SK-N-SH (cell line): ENCODE measurements around the gene COX6A1. TPM values are rescaled to one million over a fixed set of nuclear protein-coding genes. Genes with fewer than 3 reads are reported as not detected.

ENCODE experiments used
- CTCF ChIA-PET: fragments of 300-600, 350-600 bp; formaldehyde crosslinking; extraction: SDS; loops from one replicate; lab custom pipeline; 2021; lab: Yijun Ruan, JAX
- POLR2A ChIA-PET: fragments of 350-600 bp; sonication (Branson Sonifier 250); formaldehyde crosslinking; extraction: SDS; loops from one replicate; lab custom pipeline; 2020; ENCODE audit warnings: antibody characterized with exemption, inconsistent platforms; lab: Yijun Ruan, JAX
- DNase-seq: peaks from one replicate; pipeline ENCODE4 v3.0.0; 2012
- H2AFZ ChIP-seq: fragments of 200-600 bp; sonication (generic); 2 replicates; pipeline ENCODE4 v1.8.1; 2016; ENCODE audit warnings: antibody characterized with exemption, mild to moderate bottlenecking, low read depth
- H3F3A ChIP-seq: fragments of 200-600 bp; sonication (generic); replicated peaks from 2 replicates; pipeline ENCODE3; 2016; ENCODE audit warnings: antibody characterized with exemption, mild to moderate bottlenecking; ENCODE audit not compliant: insufficient read depth
- H3K27ac ChIP-seq, 2 experiments: fragments of 200-500 bp in 1 of 2; fragments of 200-600 bp in 1 of 2; sonication (Bioruptor generic) in 1 of 2; sonication (generic), shearing (Covaris generic) in 1 of 2; 2 replicates each; pipeline versions ENCODE4 v1.5.1 to v1.6.1; 2014 to 2016; ENCODE audit warnings: low read depth in 2 of 2, inconsistent platforms in 1 of 2, low read length in 1 of 2, mild to moderate bottlenecking in 1 of 2, mixed read lengths in 1 of 2
- H3K27me3 ChIP-seq: fragments of 200-600 bp; sonication (generic), shearing (Covaris generic); 2 replicates; pipeline ENCODE4 v1.6.1; 2016; ENCODE audit warnings: mixed run types; ENCODE audit not compliant: insufficient read depth
- H3K36me3 ChIP-seq, 2 experiments: fragments of 200-500 bp in 1 of 2; fragments of 200-600 bp in 1 of 2; sonication (Bioruptor generic) in 1 of 2; sonication (generic) in 1 of 2; replicated peaks in 1 of 2; 2 replicates each; pipeline versions ENCODE3 to v1.5.1; 2014 to 2016; ENCODE audit warnings: low read length in 1 of 2, mild to moderate bottlenecking in 1 of 2; ENCODE audit not compliant: insufficient read depth in 2 of 2, control insufficient read depth in 1 of 2
- H3K4me1 ChIP-seq, 2 experiments: fragments of 200-500 bp in 1 of 2; fragments of 200-600 bp in 1 of 2; sonication (Bioruptor generic) in 1 of 2; sonication (generic), shearing (Covaris generic) in 1 of 2; 2 replicates each; pipeline versions ENCODE4 v1.5.1 to v1.6.1; 2014 to 2016; ENCODE audit warnings: low read depth in 1 of 2, low read length in 1 of 2, mixed run types in 1 of 2; ENCODE audit not compliant: insufficient read depth in 2 of 2, control insufficient read depth in 1 of 2
- H3K4me2 ChIP-seq: fragments of 200-600 bp; sonication (generic), shearing (Covaris generic); 2 replicates; pipeline ENCODE4 v1.6.1; 2017; ENCODE audit warnings: mixed run types
- H3K4me3 ChIP-seq, 2 experiments: fragments of 200-500 bp in 1 of 2; fragments of 200-600 bp in 1 of 2; sonication (Bioruptor generic) in 1 of 2; sonication (generic), shearing (Covaris generic) in 1 of 2; 2 replicates each; pipeline versions ENCODE4 v1.5.1 to v1.8.1; 2014 to 2016; ENCODE audit warnings: low read depth in 2 of 2, inconsistent platforms in 1 of 2, low read length in 1 of 2, mild to moderate bottlenecking in 1 of 2, mixed read lengths in 1 of 2, moderate library complexity in 1 of 2
- H3K79me2 ChIP-seq: fragments of 200-600 bp; sonication (generic); 2 replicates; pipeline ENCODE4 v1.8.1; 2017; ENCODE audit warnings: mild to moderate bottlenecking; ENCODE audit not compliant: insufficient read depth
- H3K9ac ChIP-seq: fragments of 200-600 bp; sonication (generic); 2 replicates; pipeline ENCODE4 v1.6.1; 2017; ENCODE audit warnings: mixed run types
- H3K9me2 ChIP-seq: fragments of 200-600 bp; sonication (generic); 2 replicates; pipeline ENCODE4 v1.6.1; 2017; ENCODE audit warnings: mixed run types
- H3K9me3 ChIP-seq: fragments of 200-600 bp; sonication (generic); 2 replicates; pipeline ENCODE4 v1.6.1; 2017; ENCODE audit warnings: mixed run types, mild to moderate bottlenecking, moderate library complexity
- H4K20me1 ChIP-seq: fragments of 200-600 bp; sonication (generic); 2 replicates; pipeline ENCODE4 v1.6.1; 2017; ENCODE audit warnings: mild to moderate bottlenecking, mixed run types; ENCODE audit not compliant: insufficient read depth
- CTCF ChIP-seq: fragments of 200-600 bp; sonication (generic); IDR thresholded peaks from 2 replicates; pipeline ENCODE4 v1.6.1; 2017; ENCODE audit warnings: antibody characterized with exemption, mild to moderate bottlenecking, moderate library complexity
- FOSL2 ChIP-seq: IDR thresholded peaks from 2 replicates; pipeline ENCODE4 v1.4.0; 2012; ENCODE audit warnings: low read depth, mild to moderate bottlenecking, moderate library complexity, borderline replicate concordance
- FOXM1 ChIP-seq: IDR thresholded peaks from 2 replicates; pipeline ENCODE4 v1.4.0; 2012; ENCODE audit warnings: low read depth, mild to moderate bottlenecking
- WGBS: methylation state at CpG from one replicate; pipeline ENCODE4 v1.1.6; 2017; ENCODE audit warnings: low lambda C conversion rate; 5-methylcytosine and 5-hydroxymethylcytosine counted together
- polyA plus RNA-seq, 3 experiments: library from polyadenylated mRNA; depleted of rRNA; stranded (reverse); fragments of >200 nt; gene quantifications; 2 replicates each; pipeline ENCODE4 v1.2.3, GENCODE V29; 2012

COX6A1 gene
- polyA plus RNA-seq, 1 of the 3 experiments (the other 2 are of a cell fraction) = 1,199 TPM

- Histone ChIP-seq H3K4me1 (peaks cover 0 to 10% of the 10 kb centered on the region in 2 experiments; a peak in 1 of 4 replicates), H3K9ac (no peak overlapping the region), H3K27me3 (no peaks in the 10 kb centered on the region), H2AFZ (no peak overlapping the region), H3K36me3 (peaks cover 0 to 11% of the 10 kb centered on the region in 2 experiments), H4K20me1 (no peaks in the 10 kb centered on the region), H3K4me3 (no peak overlapping the region), H3K4me2 (no peak overlapping the region), H3K27ac (no peak overlapping the region), H3K79me2 (peaks cover 18% of the 10 kb centered on the region), H3K9me2 (no peaks in the 10 kb centered on the region), H3K9me3 (no peaks in the 10 kb centered on the region), H3F3A (no peaks in the 10 kb centered on the region)
- ChIA-PET POLR2A (interaction anchor here (1.5 kb wide), 1 partner anchor 27 kb away, joined by 3 read pairs; no protein-coding TSS in a partner anchor), CTCF (interaction anchor here (2.0 to 3.6 kb wide), 2 partner anchors 22 to 61 kb away, joined by 5 to 18 read pairs; partner anchors contain the start of gene SRSF9)
- no peak for DNase-seq
- no peak for TF ChIP-seq CTCF
- no peak for TF ChIP-seq FOXM1
- TF ChIP-seq FOSL2 = no peak
- 92% methylated on average over 5 of the region's 5 CpGs for whole genome bisulfite sequencing
Measured at GRCh38 chr12:120490325-120490724, 52.4 kb downstream of the COX6A1 start.

Other genes with a start within 250 kb of the COX6A1 start
- 41.2 and 54.4 TPM in 2 replicates for gene GCN1, start 243.4 kb upstream of the COX6A1 start, polyA plus RNA-seq (2012; rRNA removed)
- 5,975 and 6,606 TPM in 2 replicates for gene RPLP0, start 237.0 kb upstream of the COX6A1 start, polyA plus RNA-seq (2012; rRNA removed)
- 63.0 and 89.0 TPM in 2 replicates for gene PXN, start 172.4 kb upstream of the COX6A1 start, polyA plus RNA-seq (2012; rRNA removed)
- not detected in 2 replicates for gene RNU4-2, start 146.2 kb upstream of the COX6A1 start, polyA plus RNA-seq (2012; rRNA removed)
- gene RNU4-1, start 144.9 kb upstream of the COX6A1 start, polyA plus RNA-seq (2012; rRNA removed) = not detected in 2 replicates
- 1.1 and 1.4 TPM in 2 replicates for gene SIRT4, start 135.8 kb upstream of the COX6A1 start, polyA plus RNA-seq (2012; rRNA removed)
- not detected in 2 replicates for gene PLA2G1B, start 110.3 kb upstream of the COX6A1 start, polyA plus RNA-seq (2012; rRNA removed)
- gene MSI1, start 68.9 kb upstream of the COX6A1 start, polyA plus RNA-seq (2012; rRNA removed) = 1.3 and 1.7 TPM in 2 replicates
- 34.1 and 48.2 TPM in 2 replicates for gene TRIAP1, start 8.3 kb downstream of the COX6A1 start, polyA plus RNA-seq (2012; rRNA removed)
- gene GATC, start 8.3 kb downstream of the COX6A1 start, polyA plus RNA-seq (2012; rRNA removed) = 10.6 and 12.4 TPM in 2 replicates
- 164 and 210 TPM in 2 replicates for gene SRSF9, start 31.6 kb downstream of the COX6A1 start, polyA plus RNA-seq (2012; rRNA removed)
- gene DYNLL1, start 58.0 kb downstream of the COX6A1 start, polyA plus RNA-seq (2012; rRNA removed) = 596 and 607 TPM in 2 replicates
- 28.0 and 39.0 TPM in 2 replicates for gene COQ5, start 91.0 kb downstream of the COX6A1 start, polyA plus RNA-seq (2012; rRNA removed)
- 118 and 122 TPM in 2 replicates for gene RNF10, start 96.2 kb downstream of the COX6A1 start, polyA plus RNA-seq (2012; rRNA removed)
- gene POP5, start 143.3 kb downstream of the COX6A1 start, polyA plus RNA-seq (2012; rRNA removed) = 129 and 148 TPM in 2 replicates
- gene CABP1, start 202.5 kb downstream of the COX6A1 start, polyA plus RNA-seq (2012; rRNA removed) = 0.08 and 0.21 TPM in 2 replicates
- 23.4 and 27.8 TPM in 2 replicates for gene MLEC, start 249.0 kb downstream of the COX6A1 start, polyA plus RNA-seq (2012; rRNA removed)